Upper lobe of left lung (tissue), 6 donors: Measurements from ENCODE around the gene DDX3X. TPM values are rescaled to one million over a fixed set of nuclear protein-coding genes. Genes with fewer than 3 reads are reported as not detected.
"Not testable (repeated sequence)": the region's sequence is repeated elsewhere in the genome, so short reads cannot be mapped to it uniquely, and the experiment has no call there.

ENCODE experiments used
- ATAC-seq, 2 donors: fragments of 200-7000 bp; cut with Tn5 transposase; one replicate each; pipeline ENCODE4 v1.9.1; 2022; ENCODE audit warnings: mild to moderate bottlenecking in 2 of 2, moderate library complexity in 2 of 2; ENCODE audit not compliant: low FRiP score in 2 of 2
- DNase-seq, 2 donors: peaks; one replicate each; pipeline ENCODE4 v3.0.0-alpha.2; 2019 to 2020
- H3K27ac ChIP-seq, 4 donors: fragments of 200-600 bp; sonication (generic); one replicate each; pipeline ENCODE4 v1.5.1; 2016 to 2019
- H3K27me3 ChIP-seq, 4 donors: fragments of 200-600 bp; sonication (generic); one replicate each; pipeline ENCODE4 v1.5.1; 2017 to 2019
- H3K36me3 ChIP-seq, 4 donors: fragments of 200-600 bp; sonication (generic); one replicate each; pipeline ENCODE4 v1.5.1; 2016 to 2019
- H3K4me1 ChIP-seq, 4 donors: fragments of 200-600 bp; sonication (generic); one replicate each; pipeline ENCODE4 v1.5.1; 2018 to 2019
- H3K4me3 ChIP-seq, 4 donors: fragments of 200-600 bp; sonication (generic); one replicate each; pipeline ENCODE4 v1.5.1; 2017 to 2019; ENCODE audit warnings: mild to moderate bottlenecking in 2 of 4, moderate library complexity in 1 of 4
- H3K9me3 ChIP-seq, 4 donors: fragments of 200-600 bp; sonication (generic); one replicate each; pipeline ENCODE4 v1.5.1; 2018 to 2019
- EP300 ChIP-seq, 4 donors: sonication (generic); formaldehyde crosslinking; IDR thresholded peaks; one replicate each; pipeline ENCODE4 v1.5.1; 2017; ENCODE audit warnings: antibody characterized with exemption in 4 of 4, control low read depth in 2 of 4
- POLR2A ChIP-seq, 4 donors: fragments of 450-650 bp; IDR thresholded peaks; one replicate each; pipeline ENCODE4 v1.5.1; 2016 to 2017; ENCODE audit warnings: antibody characterized with exemption in 4 of 4, mild to moderate bottlenecking in 2 of 4
- POLR2AphosphoS5 ChIP-seq, 2 donors: sonication (generic); formaldehyde crosslinking; IDR thresholded peaks; one replicate each; pipeline ENCODE4 v1.5.1; 2017; ENCODE audit warnings: antibody characterized with exemption in 2 of 2
- WGBS, 2 donors: methylation state at CpG; one replicate each; pipeline ENCODE4 v1.1.5; 2017 to 2018; 5-methylcytosine and 5-hydroxymethylcytosine counted together
- total RNA-seq, 6 donors: library from RNA; depleted of rRNA in 4 of 6; stranded (reverse); fragments of >200 nt in 4 of 6; gene quantifications; one replicate each; pipeline versions ENCODE4 v1.1.0 to v1.2.1, GENCODE V29; 2016 to 2021
- TF ChIP-seq, protein P1 (sequence below), 6 experiments: fragments of 450-650 bp in 4 of 6; fragments of 200-600 bp in 2 of 6; sonication (generic) in 2 of 6; IDR thresholded peaks; one replicate each; pipeline ENCODE4 v1.5.1; 2016 to 2019; ENCODE audit warnings: antibody characterized with exemption in 6 of 6
- donor health status: DM: no; HTN: no; CAD: no; lungs with moderate emphysema.
- donor health status: DM: no; HTN: yes; CAD: no; lungs with severe emphysema.

DDX3X gene
- total RNA-seq, 6 donors from 2014 or later: 158 to 294 (median 244) TPM

DNA sequence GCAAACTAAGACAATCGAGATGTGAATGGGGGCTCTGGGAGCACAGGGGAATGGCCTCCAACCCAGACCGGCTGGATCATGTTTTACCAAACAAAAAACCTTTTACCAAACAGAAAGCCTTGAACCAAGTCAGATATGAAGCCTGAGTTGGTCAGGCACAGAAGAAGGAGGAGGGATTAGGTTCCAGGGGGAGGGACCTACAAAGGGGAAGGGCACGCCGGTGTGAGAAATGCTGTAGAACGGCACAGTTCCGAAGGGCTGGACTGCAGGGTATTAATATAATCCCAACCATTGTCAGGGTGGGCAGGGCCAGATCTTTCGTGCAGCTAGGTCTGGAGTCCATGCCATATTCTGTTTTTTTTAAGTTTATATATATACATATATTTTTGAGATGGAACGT lies 60.3 kb downstream of the DDX3X start:
- DNase-seq (no peak), ATAC-seq (no peak)
- H3K4me1 ChIP-seq: no peaks in the 10 kb centered on the region
- WGBS, 2 donors: 73 to 78% methylated on average over 8 of the region's 8 CpGs
- H3K36me3 ChIP-seq: no peaks in the 10 kb centered on the region
- H3K27me3 ChIP-seq: no peaks in the 10 kb centered on the region
- peaks cover 0 to 14% (median 0%) of the 10 kb centered on the region in 4 donors for H3K9me3 ChIP-seq
- TF ChIP-seq EP300 (IDR thresholded peaks at IDR 0.05) (no peak), POLR2AphosphoS5 (IDR thresholded peaks at IDR 0.05) (no peak), POLR2A (IDR thresholded peaks at IDR 0.05) (no peak)
- TF ChIP-seq, protein P1, sequence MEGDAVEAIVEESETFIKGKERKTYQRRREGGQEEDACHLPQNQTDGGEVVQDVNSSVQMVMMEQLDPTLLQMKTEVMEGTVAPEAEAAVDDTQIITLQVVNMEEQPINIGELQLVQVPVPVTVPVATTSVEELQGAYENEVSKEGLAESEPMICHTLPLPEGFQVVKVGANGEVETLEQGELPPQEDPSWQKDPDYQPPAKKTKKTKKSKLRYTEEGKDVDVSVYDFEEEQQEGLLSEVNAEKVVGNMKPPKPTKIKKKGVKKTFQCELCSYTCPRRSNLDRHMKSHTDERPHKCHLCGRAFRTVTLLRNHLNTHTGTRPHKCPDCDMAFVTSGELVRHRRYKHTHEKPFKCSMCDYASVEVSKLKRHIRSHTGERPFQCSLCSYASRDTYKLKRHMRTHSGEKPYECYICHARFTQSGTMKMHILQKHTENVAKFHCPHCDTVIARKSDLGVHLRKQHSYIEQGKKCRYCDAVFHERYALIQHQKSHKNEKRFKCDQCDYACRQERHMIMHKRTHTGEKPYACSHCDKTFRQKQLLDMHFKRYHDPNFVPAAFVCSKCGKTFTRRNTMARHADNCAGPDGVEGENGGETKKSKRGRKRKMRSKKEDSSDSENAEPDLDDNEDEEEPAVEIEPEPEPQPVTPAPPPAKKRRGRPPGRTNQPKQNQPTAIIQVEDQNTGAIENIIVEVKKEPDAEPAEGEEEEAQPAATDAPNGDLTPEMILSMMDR (IDR thresholded peaks at IDR 0.05): no peak
- no peak overlapping the region for H3K4me3 ChIP-seq
- H3K27ac ChIP-seq: no peak overlapping the region

DNA sequence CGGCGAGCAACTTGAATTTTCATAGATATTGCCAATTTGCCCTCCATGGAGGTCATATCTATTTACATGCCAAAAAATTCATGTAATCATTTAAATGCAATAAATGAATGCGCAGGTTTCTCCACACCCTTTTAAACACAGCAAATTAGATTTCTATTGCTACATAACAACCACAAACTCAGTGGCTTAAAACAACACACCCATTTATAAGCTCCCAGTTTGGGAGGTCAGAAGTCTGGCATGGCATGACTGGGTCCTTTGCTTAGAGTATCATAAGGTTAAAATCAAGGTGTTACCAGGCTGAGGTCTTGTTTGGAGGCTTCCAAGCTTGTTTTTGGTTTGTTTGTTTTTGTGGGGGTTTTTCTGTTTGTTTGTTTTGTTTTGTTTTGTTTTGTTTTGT lies 63.3 kb downstream of the DDX3X start:
- no peak for ATAC-seq

DNA sequence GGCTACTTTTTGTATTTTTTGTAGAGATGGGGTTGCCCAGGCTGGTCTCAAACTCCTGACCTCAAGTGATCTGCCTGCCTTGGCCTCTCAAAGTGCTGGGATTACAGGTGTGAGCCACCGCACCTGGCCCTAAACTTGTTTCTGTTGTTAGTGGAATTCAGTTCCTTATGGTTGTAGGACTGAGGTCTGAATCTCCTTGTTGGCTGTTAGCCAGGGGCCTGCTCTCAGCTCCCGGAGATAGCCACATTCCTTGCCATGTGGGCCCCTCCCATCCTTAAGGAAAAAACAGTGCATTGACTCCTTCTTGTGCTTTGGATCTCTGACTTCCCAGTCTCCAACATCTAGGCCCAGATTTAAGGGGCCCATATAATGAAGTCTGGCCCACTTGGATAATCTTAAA lies 63.8 kb downstream of the DDX3X start:
- no peaks in the 10 kb centered on the region for H3K36me3 ChIP-seq
- TF ChIP-seq POLR2AphosphoS5 (IDR thresholded peaks at IDR 0.05) (no peak), EP300 (IDR thresholded peaks at IDR 0.05) (no peak), POLR2A (IDR thresholded peaks at IDR 0.05) (no peak)
- H3K4me1 ChIP-seq: no peaks in the 10 kb centered on the region
- H3K27ac ChIP-seq: no peak overlapping the region
- H3K4me3 ChIP-seq: no peak overlapping the region
- 61% methylated on average over 2 of the region's 2 CpGs; no CpG with 5 or more reads in 1 of the 2 donors for WGBS, 2 donors
- ATAC-seq: no peak
- H3K9me3 ChIP-seq: peaks cover 0 to 14% (median 0%) of the 10 kb centered on the region in 4 donors
- no peak for DNase-seq
- no peaks in the 10 kb centered on the region for H3K27me3 ChIP-seq

More for the DNA sequence above, 63.3 kb downstream of the DDX3X start:
- Histone ChIP-seq H3K27me3 (no peaks in the 10 kb centered on the region), H3K36me3 (no peaks in the 10 kb centered on the region), H3K4me1 (no peaks in the 10 kb centered on the region), H3K9me3 (peaks cover 0 to 14% (median 0%) of the 10 kb centered on the region in 4 donors), H3K27ac (no peak overlapping the region), H3K4me3 (no peak overlapping the region)
- no peak for DNase-seq
- 95 to 97% methylated on average over 3 of the region's 3 CpGs for WGBS, 2 donors
- TF ChIP-seq POLR2A (IDR thresholded peaks at IDR 0.05) (no peak), POLR2AphosphoS5 (IDR thresholded peaks at IDR 0.05) (no peak), EP300 (IDR thresholded peaks at IDR 0.05) (no peak)
- TF ChIP-seq, protein P1 (IDR thresholded peaks at IDR 0.05): no peak

DNA sequence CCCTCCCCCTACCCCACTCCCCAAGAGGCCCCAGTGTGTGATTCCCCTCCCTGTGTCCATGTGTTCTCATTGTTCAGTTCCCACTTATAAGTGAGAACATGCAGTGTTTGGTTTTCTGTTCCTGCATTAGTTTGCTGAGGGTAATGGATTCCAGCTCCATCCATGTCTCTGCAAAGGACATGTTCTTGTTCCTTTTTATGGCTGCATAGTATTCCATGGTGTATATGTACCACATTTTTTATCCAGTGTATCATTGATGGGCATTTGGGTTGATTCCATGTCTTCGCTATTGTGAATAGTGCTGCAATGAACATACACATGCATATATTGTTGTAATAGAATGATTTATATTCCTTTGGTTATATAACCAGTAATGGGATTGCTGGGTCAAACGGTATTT lies 68.6 kb downstream of the DDX3X start:
- not testable (repeated sequence) for H3K9me3 ChIP-seq, ATAC-seq, H3K27ac ChIP-seq, H3K4me3 ChIP-seq, H3K4me1 ChIP-seq, H3K27me3 ChIP-seq, DNase-seq, H3K36me3 ChIP-seq
- 83 to 94% methylated on average over 2 of the region's 2 CpGs for WGBS, 2 donors

DNA sequence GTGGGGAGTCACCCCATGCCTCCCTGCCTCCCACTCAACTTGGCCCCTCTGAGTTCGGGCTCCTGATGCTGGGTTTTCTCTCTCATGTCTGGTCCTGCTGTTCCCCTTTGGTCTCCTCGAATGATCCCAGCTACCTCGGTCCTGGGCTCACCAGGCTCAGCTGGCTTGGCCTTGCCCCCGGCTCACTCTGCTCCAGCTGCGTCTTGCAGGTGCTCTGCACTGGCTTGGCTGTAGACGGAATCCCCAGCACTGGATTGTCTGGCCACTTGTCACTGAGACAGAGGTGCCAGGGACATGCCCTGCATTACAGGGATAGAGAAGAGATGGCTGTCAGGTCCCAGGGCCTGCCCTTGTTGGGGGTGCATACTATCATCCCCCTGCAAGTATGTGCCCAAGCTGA lies 71.6 kb downstream of the DDX3X start:
- Histone ChIP-seq H3K27me3 (no peaks in the 10 kb centered on the region), H3K36me3 (no peaks in the 10 kb centered on the region), H3K9me3 (no peaks in the 10 kb centered on the region), H3K4me3 (no peak overlapping the region), H3K4me1 (no peaks in the 10 kb centered on the region), H3K27ac (no peak overlapping the region)
- no peak for TF ChIP-seq POLR2AphosphoS5 (IDR thresholded peaks at IDR 0.05)
- TF ChIP-seq, protein P1 (IDR thresholded peaks at IDR 0.05): no peak
- no peak for TF ChIP-seq EP300 (IDR thresholded peaks at IDR 0.05)
- TF ChIP-seq POLR2A (IDR thresholded peaks at IDR 0.05): no peak
- WGBS, 2 donors: 87% methylated on average over 6 of the region's 6 CpGs; no CpG with 5 or more reads in 1 of the 2 donors
- ATAC-seq: no peak
- no peak for DNase-seq

DNA sequence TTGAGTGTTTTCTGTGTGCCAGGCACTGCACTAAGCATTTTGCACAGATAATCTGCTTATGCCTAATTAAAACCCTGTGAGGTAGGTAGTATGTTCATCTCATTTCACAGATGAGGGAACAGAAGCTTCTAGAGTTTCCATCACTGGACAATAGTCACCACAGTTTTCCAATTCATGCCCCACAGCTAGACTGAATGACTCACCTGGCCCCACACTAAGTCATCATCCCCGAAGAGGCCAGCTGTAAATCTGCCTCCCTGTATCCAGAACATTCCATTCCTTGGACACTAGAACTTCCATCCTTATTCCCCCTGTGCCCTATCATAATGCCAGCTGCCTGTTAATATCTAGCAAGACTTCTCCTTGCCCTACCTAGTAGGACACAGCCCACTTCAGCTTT lies 72.2 kb downstream of the DDX3X start:
- Histone ChIP-seq H3K9me3 (no peaks in the 10 kb centered on the region), H3K36me3 (no peaks in the 10 kb centered on the region), H3K27ac (no peak overlapping the region), H3K4me1 (no peaks in the 10 kb centered on the region), H3K4me3 (no peak overlapping the region), H3K27me3 (no peaks in the 10 kb centered on the region)
- ATAC-seq: no peak
- 71 to 100% methylated on average over 1 of the region's 1 CpG for WGBS, 2 donors
- no peak for TF ChIP-seq POLR2A (IDR thresholded peaks at IDR 0.05)
- no peak for TF ChIP-seq EP300 (IDR thresholded peaks at IDR 0.05)
- DNase-seq: no peak
